Measurements from ENCODE around the gene DIPK1C. TPM values are rescaled to one million over a fixed set of nuclear protein-coding genes. Genes with fewer than 3 reads are reported as not detected.

Gene DIPK1C
- total RNA-seq, 4 donors from 2014 or later: 0.17 to 0.50 (median 0.45) TPM; not detected in 1

- TF ChIP-seq EP300 (IDR thresholded peaks at IDR 0.05): no peak
- no peak for TF ChIP-seq CTCF (IDR thresholded peaks at IDR 0.05)
- TF ChIP-seq POLR2AphosphoS5 (IDR thresholded peaks at IDR 0.05): no peak
- no peak for TF ChIP-seq POLR2A (IDR thresholded peaks at IDR 0.05; ENCODE audit: low read depth)
- Histone ChIP-seq H3K27ac (replicated peaks in 1 of 4) (no peak overlapping the region), H3K9me3 (no peaks in the 10 kb centered on the region), H3K4me3 (no peak overlapping the region), H3K4me1 (peaks cover 0 to 6% (median 3%) of the 10 kb centered on the region in 4 donors), H3K27me3 (no peaks in the 10 kb centered on the region), H3K36me3 (no peaks in the 10 kb centered on the region)
- 77% methylated on average over 8 of the region's 8 CpGs for WGBS
- intact Hi-C loops (cut with DNase I): no loop called here
- DNase-seq (ENCODE audit: extremely low spot score): no peak
These were observed 20.7 kb upstream of the DIPK1C start for GRCh38 chr18:74477771-74478170.

GRCh38 chr18:74476140-74476539 is 19.0 kb upstream of the DIPK1C start:
- intact Hi-C loops (cut with DNase I): no loop called here
- 32% methylated on average over 6 of the region's 6 CpGs for WGBS
- no peaks in the 10 kb centered on the region for H3K27me3 ChIP-seq
- TF ChIP-seq POLR2AphosphoS5 (IDR thresholded peaks at IDR 0.05) (no peak), CTCF (IDR thresholded peaks at IDR 0.05) (peak; percentile 31 to 58 (median 51))
- no peak overlapping the region for H3K27ac ChIP-seq (replicated peaks in 1 of 4)
- no peaks in the 10 kb centered on the region for H3K9me3 ChIP-seq
- H3K4me1 ChIP-seq: peaks cover 0 to 6% (median 3%) of the 10 kb centered on the region in 4 donors
- H3K36me3 ChIP-seq: no peaks in the 10 kb centered on the region
- DNase-seq (ENCODE audit: extremely low spot score): no peak
- no peak overlapping the region for H3K4me3 ChIP-seq

GRCh38 chr18:74473976-74474640 is 17.0 kb upstream of the DIPK1C start:
- TF ChIP-seq EP300 (IDR thresholded peaks at IDR 0.05) (no peak), POLR2A (IDR thresholded peaks at IDR 0.05; ENCODE audit: low read depth) (no peak), POLR2AphosphoS5 (IDR thresholded peaks at IDR 0.05) (no peak), CTCF (IDR thresholded peaks at IDR 0.05) (no peak)
- Histone ChIP-seq H3K36me3 (no peaks in the 10 kb centered on the region), H3K4me1 (peaks cover 0 to 7% (median 3%) of the 10 kb centered on the region in 4 donors), H3K27ac (replicated peaks in 1 of 4) (no peak overlapping the region), H3K4me3 (no peak overlapping the region), H3K27me3 (no peaks in the 10 kb centered on the region), H3K9me3 (no peaks in the 10 kb centered on the region)
- intact Hi-C loops (cut with DNase I): no loop called here
- 94% methylated on average over 3 of the region's 3 CpGs for WGBS
- no peak for DNase-seq (ENCODE audit: extremely low spot score)

- Histone ChIP-seq H3K9me3 (no peaks in the 10 kb centered on the region), H3K27me3 (no peaks in the 10 kb centered on the region), H3K27ac (replicated peaks in 1 of 4) (no peak overlapping the region), H3K4me3 (no peak overlapping the region), H3K4me1 (peaks cover 0 to 19% (median 12%) of the 10 kb centered on the region in 4 donors), H3K36me3 (no peaks in the 10 kb centered on the region)
- WGBS: 66% methylated on average over 2 of the region's 2 CpGs
- intact Hi-C loops (cut with DNase I): no loop called here
- DNase-seq (ENCODE audit: extremely low spot score): no peak
- TF ChIP-seq EP300 (IDR thresholded peaks at IDR 0.05): no peak
- no peak for TF ChIP-seq POLR2AphosphoS5 (IDR thresholded peaks at IDR 0.05)
- no peak for TF ChIP-seq POLR2A (IDR thresholded peaks at IDR 0.05; ENCODE audit: low read depth)
- TF ChIP-seq CTCF (IDR thresholded peaks at IDR 0.05): no peak
These were observed 15.2 kb upstream of the DIPK1C start for GRCh38 chr18:74472312-74472711.

All from esophagus muscularis mucosa (tissue), 4 donors.